GM23248 (cell line): ENCODE data around the gene BAHCC1.

ENCODE experiments used
- EZH2 ChIP-seq: fragments of 200-600 bp; sonication (generic); IDR thresholded peaks from 2 replicates; pipeline ENCODE4 v1.6.1; 2018; ENCODE audit warnings: antibody characterized with exemption, mild to moderate bottlenecking; ENCODE audit not compliant: insufficient read depth, poor library complexity, severe bottlenecking
- EZH2phosphoT487 ChIP-seq: fragments of 200-600 bp; sonication (generic); IDR thresholded peaks from 2 replicates; pipeline ENCODE4 v1.6.1; 2018; ENCODE audit warnings: antibody characterized with exemption, moderate library complexity, mild to moderate bottlenecking, low read depth; ENCODE audit not compliant: insufficient read depth

GRCh38 chr17:81405411-81405872, 10.2 kb downstream of the BAHCC1 start:
- TF ChIP-seq EZH2phosphoT487 (no peak), EZH2 (no peak)
